Measurements from ENCODE around the gene C21orf91. TPM values are rescaled to one million over a fixed set of nuclear protein-coding genes. Genes with fewer than 3 reads are reported as not detected.

The C21orf91 gene
- total RNA-seq, 6 donors from 2014 or later = 2.2 to 18.3 (median 15.4) TPM

DNA sequence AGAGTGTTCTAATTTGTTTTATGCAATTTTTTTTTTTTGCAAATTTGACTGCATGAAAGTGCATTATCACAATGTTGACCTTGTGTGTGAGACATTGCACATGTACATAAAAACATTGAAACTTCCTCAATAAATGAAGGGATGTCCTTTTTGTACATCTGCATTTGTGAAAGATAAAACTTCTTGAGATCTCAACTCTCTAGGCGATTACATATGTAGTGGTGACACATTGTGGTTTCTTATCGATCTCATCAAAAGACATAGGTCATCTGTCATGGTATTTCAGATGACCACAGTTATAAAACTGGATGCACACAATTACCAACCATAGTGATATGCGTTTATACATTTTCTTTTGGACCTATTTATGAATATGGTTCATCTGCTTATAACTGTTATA, 35.6 kb upstream of the C21orf91 start:
- DNase-seq (no peak), ATAC-seq (ENCODE audit: low FRiP score in 2 of 2) (no peak)
- Histone ChIP-seq H3K27ac (no peak overlapping the region), H3K4me1 (no peaks in the 10 kb centered on the region), H3K9me3 (no peaks in the 10 kb centered on the region), H3K27me3 (no peaks in the 10 kb centered on the region), H3K4me3 (no peak overlapping the region), H3K36me3 (no peaks in the 10 kb centered on the region)
- TF ChIP-seq POLR2AphosphoS5 (IDR thresholded peaks at IDR 0.05) (no peak), POLR2A (IDR thresholded peaks at IDR 0.05) (no peak), EP300 (IDR thresholded peaks at IDR 0.05) (no peak)
- TF ChIP-seq, protein P1, sequence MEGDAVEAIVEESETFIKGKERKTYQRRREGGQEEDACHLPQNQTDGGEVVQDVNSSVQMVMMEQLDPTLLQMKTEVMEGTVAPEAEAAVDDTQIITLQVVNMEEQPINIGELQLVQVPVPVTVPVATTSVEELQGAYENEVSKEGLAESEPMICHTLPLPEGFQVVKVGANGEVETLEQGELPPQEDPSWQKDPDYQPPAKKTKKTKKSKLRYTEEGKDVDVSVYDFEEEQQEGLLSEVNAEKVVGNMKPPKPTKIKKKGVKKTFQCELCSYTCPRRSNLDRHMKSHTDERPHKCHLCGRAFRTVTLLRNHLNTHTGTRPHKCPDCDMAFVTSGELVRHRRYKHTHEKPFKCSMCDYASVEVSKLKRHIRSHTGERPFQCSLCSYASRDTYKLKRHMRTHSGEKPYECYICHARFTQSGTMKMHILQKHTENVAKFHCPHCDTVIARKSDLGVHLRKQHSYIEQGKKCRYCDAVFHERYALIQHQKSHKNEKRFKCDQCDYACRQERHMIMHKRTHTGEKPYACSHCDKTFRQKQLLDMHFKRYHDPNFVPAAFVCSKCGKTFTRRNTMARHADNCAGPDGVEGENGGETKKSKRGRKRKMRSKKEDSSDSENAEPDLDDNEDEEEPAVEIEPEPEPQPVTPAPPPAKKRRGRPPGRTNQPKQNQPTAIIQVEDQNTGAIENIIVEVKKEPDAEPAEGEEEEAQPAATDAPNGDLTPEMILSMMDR (IDR thresholded peaks at IDR 0.05) = no peak
- WGBS, 2 donors = 84 to 89% methylated on average over 3 of the region's 3 CpGs

DNA sequence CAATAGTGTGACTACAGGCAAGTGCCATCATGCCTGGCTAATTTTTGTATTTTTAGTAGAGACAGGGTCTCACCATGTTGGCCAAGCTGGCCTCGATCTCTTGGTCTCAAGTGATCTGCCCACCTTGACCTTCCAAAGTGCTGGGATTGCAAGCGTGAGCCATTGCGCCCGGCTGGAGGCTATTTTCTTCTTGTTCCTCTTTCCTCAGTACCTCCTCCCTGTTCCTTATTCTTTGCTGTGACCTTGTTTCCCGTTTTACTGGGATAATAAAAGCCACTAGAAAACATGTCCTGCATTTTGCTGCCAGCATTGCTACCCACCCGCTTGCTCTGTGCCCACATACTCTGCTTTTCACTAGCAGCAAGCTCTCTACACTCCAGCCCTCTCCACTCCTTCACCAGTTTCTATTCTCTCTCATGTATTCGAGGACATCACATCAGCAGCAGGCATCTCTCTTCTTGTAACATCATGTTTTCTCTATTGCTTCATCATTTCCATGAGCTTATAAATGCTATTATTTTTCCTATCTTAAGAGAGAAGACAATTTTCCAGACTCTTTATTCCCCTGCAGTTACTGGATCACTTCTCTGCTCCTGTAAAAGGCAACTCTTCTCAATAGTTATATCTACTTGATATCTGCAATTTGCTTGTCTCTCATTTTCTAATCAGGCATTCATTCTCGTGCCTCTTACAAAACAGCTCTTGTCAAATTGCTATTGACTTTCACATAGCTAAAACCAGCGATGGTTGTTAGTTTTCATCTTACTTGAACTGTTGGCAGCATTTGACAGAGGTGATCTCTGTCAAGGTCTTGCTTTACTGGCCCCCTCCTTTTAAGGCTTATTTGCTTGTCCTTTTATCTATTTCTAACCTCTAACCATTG, 34.5 kb upstream of the C21orf91 start:
- DNase-seq (no peak), ATAC-seq (ENCODE audit: low FRiP score in 2 of 2) (no peak)
- H3K9me3 ChIP-seq = no peaks in the 10 kb centered on the region
- no peaks in the 10 kb centered on the region for H3K27me3 ChIP-seq
- WGBS, 2 donors = 65 to 68% methylated on average over 9 of the region's 9 CpGs
- H3K27ac ChIP-seq = no peak overlapping the region
- no peak overlapping the region for H3K4me3 ChIP-seq
- H3K36me3 ChIP-seq = no peaks in the 10 kb centered on the region
- no peaks in the 10 kb centered on the region for H3K4me1 ChIP-seq
- TF ChIP-seq, protein P1 (IDR thresholded peaks at IDR 0.05) = no peak
- TF ChIP-seq EP300 (IDR thresholded peaks at IDR 0.05) (no peak), POLR2AphosphoS5 (IDR thresholded peaks at IDR 0.05) (no peak), POLR2A (IDR thresholded peaks at IDR 0.05) (no peak)

DNA sequence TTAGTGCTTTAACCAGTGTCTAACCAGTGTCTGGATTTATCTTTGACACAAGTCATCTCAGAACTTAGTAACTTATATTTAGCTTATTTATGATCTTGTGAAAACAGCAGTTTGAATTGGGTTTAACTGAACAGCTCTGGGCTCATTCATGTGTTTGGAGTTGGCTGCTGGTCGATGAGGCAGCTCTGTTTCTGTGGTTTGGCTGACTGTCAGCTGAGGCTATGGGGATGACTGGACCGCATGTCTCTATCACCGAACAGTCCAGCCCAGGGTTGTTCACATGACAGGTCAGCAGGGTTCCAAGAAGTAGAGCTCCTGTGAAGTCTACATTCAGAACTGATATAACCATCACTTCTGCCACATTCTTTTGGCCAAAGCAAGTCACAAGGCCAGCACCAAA, 29.1 kb upstream of the C21orf91 start:
- Histone ChIP-seq H3K27me3 (no peaks in the 10 kb centered on the region), H3K9me3 (no peaks in the 10 kb centered on the region), H3K36me3 (no peaks in the 10 kb centered on the region), H3K27ac (no peak overlapping the region), H3K4me3 (no peak overlapping the region), H3K4me1 (no peaks in the 10 kb centered on the region)
- peak in 1 of 2 donors; percentile 22 for DNase-seq
- TF ChIP-seq POLR2AphosphoS5 (IDR thresholded peaks at IDR 0.05) (no peak), EP300 (IDR thresholded peaks at IDR 0.05) (no peak)
- ATAC-seq (ENCODE audit: low FRiP score in 2 of 2) = peak; percentile 43 to 87
- WGBS, 2 donors = 54 to 61% methylated on average over 3 of the region's 3 CpGs

DNA sequence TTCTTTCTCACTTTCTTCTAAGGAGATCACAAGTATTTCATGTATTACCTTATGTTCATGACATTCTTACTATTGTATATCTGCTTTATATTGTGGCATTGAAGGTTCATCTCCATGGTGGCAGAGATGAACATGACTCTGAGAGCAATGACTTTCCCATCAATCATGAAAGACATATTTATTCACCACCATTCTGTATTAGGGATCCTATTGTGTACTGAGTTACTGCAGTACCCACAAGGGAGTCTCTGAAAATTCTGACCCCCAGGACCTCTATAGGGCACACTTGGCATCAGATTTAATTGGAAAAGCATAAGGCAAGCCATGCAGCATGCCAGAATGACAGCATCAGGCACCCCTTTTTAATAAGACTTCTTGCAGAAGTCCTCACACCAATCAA, 21.9 kb upstream of the C21orf91 start:
- Histone ChIP-seq H3K36me3 (no peaks in the 10 kb centered on the region), H3K4me3 (no peak overlapping the region), H3K27me3 (no peaks in the 10 kb centered on the region), H3K4me1 (no peaks in the 10 kb centered on the region), H3K27ac (no peak overlapping the region), H3K9me3 (no peaks in the 10 kb centered on the region)
- TF ChIP-seq POLR2A (IDR thresholded peaks at IDR 0.05) (no peak), EP300 (IDR thresholded peaks at IDR 0.05) (no peak), POLR2AphosphoS5 (IDR thresholded peaks at IDR 0.05) (no peak)
- TF ChIP-seq, protein P1 (IDR thresholded peaks at IDR 0.05) = no peak
- ATAC-seq (ENCODE audit: low FRiP score in 2 of 2) (no peak), DNase-seq (no peak)

DNA sequence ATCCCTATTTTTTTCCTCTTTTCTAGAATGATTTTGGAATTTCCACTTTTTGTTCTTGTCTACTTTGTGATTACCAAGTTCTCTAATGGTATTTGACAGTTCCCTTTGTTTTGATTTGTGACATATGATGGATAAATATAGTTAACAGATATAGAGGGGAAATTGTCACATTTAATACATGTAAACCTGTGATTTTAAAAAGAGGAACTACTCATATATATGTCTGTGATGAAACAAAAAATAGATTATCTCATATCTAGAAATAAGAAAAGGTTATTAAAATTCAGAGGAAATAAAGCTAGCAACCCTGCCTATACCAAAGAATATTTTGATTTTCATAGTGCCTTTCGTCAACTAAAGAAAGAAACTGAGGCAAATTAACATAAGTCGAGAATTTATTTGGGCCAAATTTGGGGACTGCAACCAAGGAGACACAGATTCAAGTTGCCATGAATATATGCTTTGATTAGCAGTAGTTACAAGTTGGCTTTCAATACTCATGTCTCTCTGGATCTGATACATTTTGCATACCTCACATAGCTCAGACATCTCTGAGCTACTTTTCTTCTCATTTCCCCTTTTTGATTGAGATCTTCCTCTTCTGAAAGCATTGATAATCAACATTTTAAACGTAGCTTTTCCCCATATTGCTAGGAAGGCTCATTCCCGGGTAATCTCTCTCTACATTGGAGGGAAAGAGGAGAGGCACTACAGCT, 15.6 kb upstream of the C21orf91 start:
- no peaks in the 10 kb centered on the region for H3K27me3 ChIP-seq
- H3K27ac ChIP-seq = no peak overlapping the region
- H3K4me3 ChIP-seq = no peak overlapping the region
- ATAC-seq (ENCODE audit: low FRiP score in 2 of 2) (no peak), DNase-seq (no peak)
- no peaks in the 10 kb centered on the region for H3K36me3 ChIP-seq
- TF ChIP-seq POLR2AphosphoS5 (IDR thresholded peaks at IDR 0.05) (no peak), POLR2A (IDR thresholded peaks at IDR 0.05) (no peak), EP300 (IDR thresholded peaks at IDR 0.05) (no peak)
- TF ChIP-seq, protein P1 (IDR thresholded peaks at IDR 0.05) = no peak
- 62 to 75% methylated on average over 4 of the region's 4 CpGs for WGBS, 2 donors
- no peaks in the 10 kb centered on the region for H3K4me1 ChIP-seq
- H3K9me3 ChIP-seq = no peaks in the 10 kb centered on the region

All from upper lobe of left lung (tissue), 6 donors.